HepG2 (cell line): ENCODE measurements around the gene ARHGAP29. TPM values are rescaled to one million over a fixed set of nuclear protein-coding genes. Genes with fewer than 3 reads are reported as not detected.

ENCODE experiments used
- ATAC-seq: fragments of 200-7000 bp; cut with Tn5 transposase; 3 replicates; pipeline ENCODE4 v1.9.1; 2020; ENCODE audit warnings: mild to moderate bottlenecking, moderate library complexity
- BruUV-seq: library from RNA; stranded (reverse); fragments of 400-500 nt; replicated peaks from 2 replicates; lab custom pipeline; 2021; lab: Mats Ljungman, UMichigan
- CTCF ChIA-PET: fragments of 300-600 bp; formaldehyde crosslinking; extraction: SDS; loops from one replicate; lab custom pipeline; 2021; ENCODE audit warnings: low total read pairs, inconsistent platforms, low intra/inter-chr PET ratio; lab: Yijun Ruan, JAX
- POLR2A ChIA-PET: fragments of 350-600 bp; sonication (Branson Sonifier 250); formaldehyde crosslinking; loops from one replicate; lab custom pipeline; 2020; ENCODE audit warnings: antibody characterized with exemption, inconsistent platforms; lab: Yijun Ruan, JAX
- DNase-seq: peaks from one replicate; pipeline ENCODE4 v3.0.0-alpha.2; 2015; ENCODE audit warnings: low spot score
- FAIRE-seq: peaks from 3 replicates; lab custom pipeline; 2011; peaks lifted over from hg19 to GRCh38; lab: Jason Lieb, UNC
- H2AFZ ChIP-seq: one replicate; pipeline ENCODE4 v1.6.1; 2011; ENCODE audit warnings: low read length, inconsistent platforms
- H3K27ac ChIP-seq: fragments of 300-600 bp; 3 replicates; pipeline ENCODE4 v1.8.0; 2011; ENCODE audit warnings: mixed run types, mild to moderate bottlenecking, mixed read lengths, low read length, inconsistent platforms; ENCODE audit not compliant: insufficient read depth; ENCODE audit errors: extremely low read length
- H3K27me3 ChIP-seq, 2 experiments: fragments of 200-600 bp in 1 of 2; 2 replicates in 1 of 2; 3 replicates in 1 of 2; pipeline versions ENCODE4 v1.6.0 to v1.8.0; 2011; ENCODE audit warnings: low read length in 2 of 2, mild to moderate bottlenecking in 2 of 2, moderate library complexity in 2 of 2, inconsistent platforms in 1 of 2; ENCODE audit not compliant: insufficient read depth in 2 of 2, control insufficient read depth in 1 of 2
- H3K36me3 ChIP-seq, 2 experiments: fragments of 200-600 bp in 1 of 2; replicated peaks in 1 of 2; 2 replicates in 1 of 2; 3 replicates in 1 of 2; pipeline versions ENCODE4 v1.5.1 to v1.8.0; 2011; ENCODE audit warnings: low read length in 2 of 2, inconsistent platforms in 1 of 2; ENCODE audit not compliant: insufficient read depth in 2 of 2, control insufficient read depth in 1 of 2
- H3K4me1 ChIP-seq: 2 replicates; pipeline ENCODE4 v1.5.1; 2012; ENCODE audit warnings: low read length, inconsistent platforms; ENCODE audit not compliant: insufficient read depth
- H3K4me2 ChIP-seq: 2 replicates; pipeline ENCODE4 v1.6.0; 2011; ENCODE audit warnings: low read depth, low read length, inconsistent platforms
- H3K4me3 ChIP-seq, 3 experiments: fragments of 200-600 bp in 1 of 3; sonication (generic), shearing (Covaris generic) in 1 of 3; replicated peaks in 1 of 3; 2 replicates each; pipeline ENCODE4 v1.5.1; 2011 to 2016; ENCODE audit warnings: low read length in 3 of 3, inconsistent platforms in 2 of 3, low read depth in 2 of 3, mild to moderate bottlenecking in 2 of 3, control low read depth in 1 of 3, mixed read lengths in 1 of 3; ENCODE audit not compliant: insufficient read depth in 1 of 3
- H3K79me2 ChIP-seq: one replicate; pipeline ENCODE4 v1.6.1; 2011; ENCODE audit warnings: low read length, inconsistent platforms; ENCODE audit not compliant: insufficient read depth
- H3K9ac ChIP-seq: 2 replicates; pipeline ENCODE4 v1.6.0; 2011; ENCODE audit warnings: mild to moderate bottlenecking, low read depth, low read length, inconsistent platforms; ENCODE audit not compliant: insufficient read depth
- H3K9me3 ChIP-seq: 2 replicates; pipeline ENCODE4 v1.5.1; 2012; ENCODE audit warnings: mild to moderate bottlenecking, low read length
- H4K20me1 ChIP-seq: 2 replicates; pipeline ENCODE4 v1.6.0; 2011; ENCODE audit warnings: inconsistent platforms, mild to moderate bottlenecking, low read length, moderate library complexity; ENCODE audit not compliant: insufficient read depth
- FOXP1 ChIP-seq, 2 experiments: fragments of 450-650 bp in 1 of 2; IDR thresholded peaks; 2 replicates each; pipeline ENCODE4 v1.6.1; 2017 to 2018; ENCODE audit warnings: antibody characterized with exemption in 1 of 2
- HNF4A ChIP-seq: sonication (generic); formaldehyde crosslinking; IDR thresholded peaks from 2 replicates; pipeline ENCODE4 v1.4.0; 2020; ENCODE audit warnings: missing genetic modification reagents
- KDM5B ChIP-seq: sonication (generic); formaldehyde crosslinking; IDR thresholded peaks from 2 replicates; pipeline ENCODE4 v1.4.0; 2020; ENCODE audit warnings: missing genetic modification reagents, mild to moderate bottlenecking, borderline replicate concordance
- MAFK ChIP-seq, 2 experiments: IDR thresholded peaks in 1 of 2; conservative IDR thresholded peaks in 1 of 2; 2 replicates each; pipeline ENCODE4 v1.6.1; 2011; ENCODE audit warnings: improper control_type of control experiment in 2 of 2, low read length in 2 of 2
- MED8 ChIP-seq: sonication (generic); formaldehyde crosslinking; IDR thresholded peaks from 2 replicates; pipeline ENCODE4 v1.8.1; 2023; ENCODE audit warnings: mild to moderate bottlenecking, missing genetic modification reagents; ENCODE audit not compliant: insufficient replicate concordance
- MEF2D ChIP-seq: sonication (generic); formaldehyde crosslinking; IDR thresholded peaks from 2 replicates; pipeline ENCODE4 v1.5.1; 2020; ENCODE audit warnings: mild to moderate bottlenecking, missing genetic modification reagents
- NBN ChIP-seq: fragments of 450-650 bp; conservative IDR thresholded peaks from 2 replicates; pipeline ENCODE4 v1.6.1; 2017
- NFE2L2 ChIP-seq: fragments of 150-350 bp; IDR thresholded peaks from 2 replicates; pipeline ENCODE4 v1.6.1; 2014; ENCODE audit warnings: low read length
- NFKBIZ ChIP-seq: IDR thresholded peaks from 2 replicates; pipeline ENCODE4 v1.6.1; 2018; ENCODE audit warnings: missing genetic modification reagents, missing compliant biosample characterization
- NR2F2 ChIP-seq: IDR thresholded peaks from 2 replicates; pipeline ENCODE4 v1.6.1; 2012; ENCODE audit warnings: low read depth, inconsistent platforms, borderline replicate concordance
- PTBP1 ChIP-seq: fragments of 200-400 bp; formaldehyde crosslinking; IDR thresholded peaks from 2 replicates; pipeline ENCODE4 v1.6.1; 2018; ENCODE audit warnings: low read length, low read depth; ENCODE audit not compliant: poor library complexity, severe bottlenecking
- RCOR2 ChIP-seq: IDR thresholded peaks from 2 replicates; pipeline ENCODE4 v1.6.1; 2016; ENCODE audit warnings: missing biosample characterization, missing genetic modification reagents
- RFXAP ChIP-seq: sonication (generic); formaldehyde crosslinking; IDR thresholded peaks from 2 replicates; pipeline ENCODE4 v1.4.0; 2020; ENCODE audit warnings: missing genetic modification reagents, borderline replicate concordance
- RXRA ChIP-seq: sonication (generic); formaldehyde crosslinking; IDR thresholded peaks from 2 replicates; pipeline ENCODE4 v1.5.1; 2020; ENCODE audit warnings: missing genetic modification reagents
- SP4 ChIP-seq: sonication (generic); formaldehyde crosslinking; IDR thresholded peaks from 2 replicates; pipeline ENCODE4 v1.8.1; 2023; ENCODE audit warnings: mild to moderate bottlenecking, missing genetic modification reagents
- STAT5B ChIP-seq: sonication (generic); formaldehyde crosslinking; IDR thresholded peaks from 2 replicates; pipeline ENCODE4 v1.4.0; 2020; ENCODE audit warnings: missing genetic modification reagents
- TCF7L2 ChIP-seq: IDR thresholded peaks from 2 replicates; pipeline ENCODE4 v1.6.1; 2011; ENCODE audit warnings: mild to moderate bottlenecking, low read depth, low read length, moderate library complexity
- ZFX ChIP-seq: sonication (generic); formaldehyde crosslinking; IDR thresholded peaks from 2 replicates; pipeline ENCODE4 v1.4.0; 2020; ENCODE audit warnings: mild to moderate bottlenecking, low read depth, missing genetic modification reagents, moderate library complexity
- ZNF121 ChIP-seq: sonication (generic); formaldehyde crosslinking; IDR thresholded peaks from 2 replicates; pipeline ENCODE4 v1.5.0; 2020; ENCODE audit warnings: mild to moderate bottlenecking, missing genetic modification reagents
- ZNF124 ChIP-seq: sonication (generic); formaldehyde crosslinking; IDR thresholded peaks from 2 replicates; pipeline ENCODE4 v1.4.0; 2020; ENCODE audit warnings: missing genetic modification reagents
- ZNF430 ChIP-seq: sonication (generic); formaldehyde crosslinking; IDR thresholded peaks from 2 replicates; pipeline ENCODE4 v1.9.0; 2021; ENCODE audit warnings: mild to moderate bottlenecking, missing genetic modification reagents
- ZNF570 ChIP-seq: sonication (generic); formaldehyde crosslinking; IDR thresholded peaks from 2 replicates; pipeline ENCODE4 v1.4.0; 2020; ENCODE audit warnings: mild to moderate bottlenecking, missing genetic modification reagents, borderline replicate concordance
- ZNF713 ChIP-seq: sonication (generic); formaldehyde crosslinking; IDR thresholded peaks from 2 replicates; pipeline ENCODE4 v1.4.0; 2020; ENCODE audit warnings: mild to moderate bottlenecking, missing genetic modification reagents
- ZNF768 ChIP-seq: sonication (generic); formaldehyde crosslinking; IDR thresholded peaks from 2 replicates; pipeline ENCODE4 v1.4.0; 2020; ENCODE audit warnings: missing genetic modification reagents
- ZNF775 ChIP-seq: sonication (generic); formaldehyde crosslinking; IDR thresholded peaks from 2 replicates; pipeline ENCODE4 v1.4.0; 2020; ENCODE audit warnings: missing genetic modification reagents, mild to moderate bottlenecking, moderate library complexity, borderline replicate concordance
- WGBS: methylation state at CpG from one replicate; pipeline ENCODE4 v1.1.6; 2017; ENCODE audit warnings: low lambda C conversion rate; 5-methylcytosine and 5-hydroxymethylcytosine counted together
- in situ Hi-C: cut with HindIII; loops from 2 replicates; pipeline ENCODE4 v1.10.0; 2017; ENCODE audit warnings: low pct_unique_long_range_greater_than_20kb; ENCODE audit not compliant: extremely low pct_ligation_motif_present
- intact Hi-C: fragments of 100-400 bp; cut with micrococcal nuclease; formaldehyde crosslinking; loops from one replicate; pipeline ENCODE4 v1.10.0; 2022; ENCODE audit not compliant: unreplicated experiment
- polyA plus RNA-seq, 8 experiments: library from polyadenylated mRNA; depleted of rRNA in 3 of 8; stranded (reverse) in 7 of 8; unstranded in 1 of 8; fragments of >200 nt; fragmentation: Illumina TruSeq in 4 of 8; extraction: Trizol in 4 of 8; gene quantifications; 2 replicates each; pipeline versions ENCODE4 v1.2.1 to v1.2.3, GENCODE V29; 2011 to 2016; ENCODE audit warnings: low read depth in 4 of 8, missing spikeins in 1 of 8, mixed read lengths in 1 of 8; ENCODE audit not compliant: insufficient read depth in 1 of 8
- total RNA-seq, 5 experiments: library from RNA; depleted of rRNA; stranded (reverse); fragments of >200 nt; fragmentation: Illumina TruSeq; extraction: Trizol; gene quantifications; 2 replicates each; pipeline ENCODE4 v1.2.3, GENCODE V29; 2016; ENCODE audit warnings: low read depth in 1 of 5
- TF ChIP-seq, protein P1 (sequence below): sonication (generic); formaldehyde crosslinking; IDR thresholded peaks from 2 replicates; pipeline ENCODE4 v1.4.0; 2020; ENCODE audit warnings: missing genetic modification reagents

Gene ARHGAP29
- total and polyA plus RNA-seq, 2 of the 13 experiments (the other 11 are each of a cell fraction or from before 2014, with no cell fraction given), result 12.8 to 18.3 TPM

DNA sequence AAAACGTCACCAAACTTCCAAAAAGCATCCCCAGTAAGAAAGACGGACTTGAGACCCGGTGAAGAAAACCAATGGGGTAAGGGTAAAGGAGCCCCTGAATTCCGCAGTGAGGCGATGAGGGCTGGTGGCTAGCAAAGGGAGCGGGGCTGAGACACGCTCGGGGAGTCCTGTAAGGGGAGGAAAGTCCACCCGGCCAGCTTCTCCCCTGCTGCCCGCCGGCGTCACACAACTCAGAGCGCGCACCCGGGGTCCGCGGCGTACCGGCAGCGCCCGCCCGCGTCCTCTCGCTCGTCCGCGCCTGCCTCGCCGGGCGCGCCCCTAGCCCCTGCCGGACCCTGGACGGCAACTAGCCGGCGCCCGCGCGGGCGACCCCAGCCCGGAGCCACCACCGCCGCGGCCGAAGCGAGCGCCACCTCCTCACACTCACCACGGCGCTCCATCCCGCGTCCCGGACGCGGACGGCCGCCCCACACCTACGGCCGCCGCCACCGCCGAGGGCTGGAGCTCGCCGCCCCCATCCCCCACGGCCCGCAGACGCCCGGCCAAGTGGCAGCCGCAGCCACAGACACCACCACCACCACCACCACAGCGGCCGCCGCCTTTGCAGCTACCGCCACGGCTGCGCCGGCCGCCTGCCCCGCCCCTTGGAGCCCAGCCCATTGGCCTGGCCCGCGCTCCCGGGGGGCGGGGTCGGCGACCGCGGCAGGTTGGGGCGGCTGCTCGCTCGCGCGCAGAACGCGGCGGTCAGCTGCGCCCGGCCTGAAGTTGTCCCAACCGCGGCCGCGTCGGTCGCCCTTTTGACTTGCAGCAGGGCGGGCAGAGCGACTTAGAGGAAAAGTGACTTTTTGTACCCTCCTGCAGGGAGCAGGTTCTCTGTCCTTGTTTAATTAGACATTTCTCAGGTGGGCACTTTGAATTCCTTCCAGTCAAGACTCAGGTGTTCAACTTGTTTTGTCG lies 10.0 kb upstream of the ARHGAP29 start:
- peak overlapping the region; percentile 71 for H2AFZ ChIP-seq
- no peaks in the 10 kb centered on the region for H4K20me1 ChIP-seq
- CTCF ChIA-PET, result no interaction called here
- POLR2A ChIA-PET, result interaction anchor here (1.0 to 2.4 kb wide), 9 partner anchors 10 to 216 kb away, joined by 3 to 21 read pairs (median 5); partner anchors contain the start of gene ARHGAP29
- H3K4me2 ChIP-seq, result peak overlapping the region; percentile 93
- H3K9ac ChIP-seq, result peak overlapping the region; percentile 69
- peak overlapping the region; percentile 73 to 86 (median 74) for H3K4me3 ChIP-seq
- H3K36me3 ChIP-seq, result no peaks in the 10 kb centered on the region
- ATAC-seq, result peak; percentile 94
- peak overlapping the region; percentile 32 for H3K27ac ChIP-seq
- intact Hi-C loops (loop anchor here (2.0 to 5.0 kb wide), 2 partner anchors 70 to 83 kb away; no protein-coding TSS in a partner anchor), in situ Hi-C loops (loop anchor here (5.0 kb wide), 1 partner anchor 75 kb away; no protein-coding TSS in a partner anchor)
- H3K4me1 ChIP-seq, result peaks cover 42% of the 10 kb centered on the region
- no peak for FAIRE-seq
- 2% methylated on average over 23 of the region's 103 CpGs for WGBS
- peaks cover 0 to 1% of the 10 kb centered on the region in 2 experiments; a peak in 3 of 5 replicates for H3K27me3 ChIP-seq
- BruUV-seq, result no TSS peak
- peak; percentile 57 for DNase-seq
- H3K9me3 ChIP-seq, result peaks cover 8% of the 10 kb centered on the region; the same call in 1 of the 2 replicates
- H3K79me2 ChIP-seq, result no peaks in the 10 kb centered on the region
- TF ChIP-seq RCOR2 (no peak), MED8 (CRISPR knock-in tag) (no peak), FOXP1 (IDR thresholded peaks at IDR 0.05) (no peak), FOXP1 (CRISPR knock-in tag; IDR thresholded peaks at IDR 0.05) (no peak), TCF7L2 (no peak), KDM5B (CRISPR knock-in tag) (peak; percentile 36; the same call in 1 of the 2 replicates), HNF4A (CRISPR knock-in tag) (peak; percentile 20; the same call in 1 of the 2 replicates), RFXAP (no peak), NFKBIZ (no peak), MEF2D (CRISPR knock-in tag) (no peak), STAT5B (CRISPR knock-in tag) (no peak), SP4 (CRISPR knock-in tag) (peak; percentile 61; the same call in 1 of the 2 replicates), ZNF713 (CRISPR knock-in tag) (no peak), PTBP1 (no peak), MAFK (conservative IDR thresholded peaks at IDR 0.05 in 1 of 2, IDR thresholded peaks at IDR 0.05 in 1 of 2; ENCODE audit: low read length in 2 of 2) (no peak), ZNF121 (CRISPR knock-in tag) (no peak), ZNF775 (CRISPR knock-in tag) (no peak), NFE2L2 (no peak), ZNF570 (CRISPR knock-in tag) (no peak), ZFX (CRISPR knock-in tag) (peak; percentile 55), NBN (no peak), ZNF768 (CRISPR knock-in tag) (peak; percentile 37; the same call in 1 of the 2 replicates), ZNF124 (CRISPR knock-in tag) (no peak), RXRA (CRISPR knock-in tag) (no peak), ZNF430 (CRISPR knock-in tag) (no peak), NR2F2 (no peak)
- TF ChIP-seq, protein P1, sequence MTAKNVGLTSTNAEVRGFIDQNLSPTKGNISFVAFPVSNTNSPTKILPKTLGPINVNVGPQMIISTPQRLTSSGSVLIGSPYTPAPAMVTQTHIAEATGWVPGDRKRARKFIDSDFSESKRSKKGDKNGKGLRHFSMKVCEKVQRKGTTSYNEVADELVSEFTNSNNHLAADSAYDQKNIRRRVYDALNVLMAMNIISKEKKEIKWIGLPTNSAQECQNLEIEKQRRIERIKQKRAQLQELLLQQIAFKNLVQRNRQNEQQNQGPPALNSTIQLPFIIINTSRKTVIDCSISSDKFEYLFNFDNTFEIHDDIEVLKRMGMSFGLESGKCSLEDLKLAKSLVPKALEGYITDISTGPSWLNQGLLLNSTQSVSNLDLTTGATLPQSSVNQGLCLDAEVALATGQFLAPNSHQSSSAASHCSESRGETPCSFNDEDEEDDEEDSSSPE (CRISPR knock-in tag), result peak; percentile 71
